SK-N-SH (cell line): ENCODE results near the gene VPS50. TPM values are rescaled to one million over a fixed set of nuclear protein-coding genes. Genes with fewer than 3 reads are reported as not detected.

Experiments
- CTCF ChIA-PET: fragments of 300-600, 350-600 bp; formaldehyde crosslinking; extraction: SDS; loops from one replicate; lab custom pipeline; 2021; lab: Yijun Ruan, JAX
- POLR2A ChIA-PET: fragments of 350-600 bp; sonication (Branson Sonifier 250); formaldehyde crosslinking; extraction: SDS; loops from one replicate; lab custom pipeline; 2020; ENCODE audit warnings: antibody characterized with exemption, inconsistent platforms; lab: Yijun Ruan, JAX
- DNase-seq: peaks from one replicate; pipeline ENCODE4 v3.0.0; 2012
- H2AFZ ChIP-seq: fragments of 200-600 bp; sonication (generic); 2 replicates; pipeline ENCODE4 v1.8.1; 2016; ENCODE audit warnings: antibody characterized with exemption, mild to moderate bottlenecking, low read depth
- H3F3A ChIP-seq: fragments of 200-600 bp; sonication (generic); replicated peaks from 2 replicates; pipeline ENCODE3; 2016; ENCODE audit warnings: antibody characterized with exemption, mild to moderate bottlenecking; ENCODE audit not compliant: insufficient read depth
- H3K27ac ChIP-seq, 2 experiments: fragments of 200-500 bp in 1 of 2; fragments of 200-600 bp in 1 of 2; sonication (Bioruptor generic) in 1 of 2; sonication (generic), shearing (Covaris generic) in 1 of 2; 2 replicates each; pipeline versions ENCODE4 v1.5.1 to v1.6.1; 2014 to 2016; ENCODE audit warnings: low read depth in 2 of 2, inconsistent platforms in 1 of 2, low read length in 1 of 2, mild to moderate bottlenecking in 1 of 2, mixed read lengths in 1 of 2
- H3K27me3 ChIP-seq: fragments of 200-600 bp; sonication (generic), shearing (Covaris generic); 2 replicates; pipeline ENCODE4 v1.6.1; 2016; ENCODE audit warnings: mixed run types; ENCODE audit not compliant: insufficient read depth
- H3K36me3 ChIP-seq, 2 experiments: fragments of 200-500 bp in 1 of 2; fragments of 200-600 bp in 1 of 2; sonication (Bioruptor generic) in 1 of 2; sonication (generic) in 1 of 2; replicated peaks in 1 of 2; 2 replicates each; pipeline versions ENCODE3 to v1.5.1; 2014 to 2016; ENCODE audit warnings: low read length in 1 of 2, mild to moderate bottlenecking in 1 of 2; ENCODE audit not compliant: insufficient read depth in 2 of 2, control insufficient read depth in 1 of 2
- H3K4me1 ChIP-seq, 2 experiments: fragments of 200-500 bp in 1 of 2; fragments of 200-600 bp in 1 of 2; sonication (Bioruptor generic) in 1 of 2; sonication (generic), shearing (Covaris generic) in 1 of 2; 2 replicates each; pipeline versions ENCODE4 v1.5.1 to v1.6.1; 2014 to 2016; ENCODE audit warnings: low read depth in 1 of 2, low read length in 1 of 2, mixed run types in 1 of 2; ENCODE audit not compliant: insufficient read depth in 2 of 2, control insufficient read depth in 1 of 2
- H3K4me2 ChIP-seq: fragments of 200-600 bp; sonication (generic), shearing (Covaris generic); 2 replicates; pipeline ENCODE4 v1.6.1; 2017; ENCODE audit warnings: mixed run types
- H3K4me3 ChIP-seq, 2 experiments: fragments of 200-500 bp in 1 of 2; fragments of 200-600 bp in 1 of 2; sonication (Bioruptor generic) in 1 of 2; sonication (generic), shearing (Covaris generic) in 1 of 2; 2 replicates each; pipeline versions ENCODE4 v1.5.1 to v1.8.1; 2014 to 2016; ENCODE audit warnings: low read depth in 2 of 2, inconsistent platforms in 1 of 2, low read length in 1 of 2, mild to moderate bottlenecking in 1 of 2, mixed read lengths in 1 of 2, moderate library complexity in 1 of 2
- H3K79me2 ChIP-seq: fragments of 200-600 bp; sonication (generic); 2 replicates; pipeline ENCODE4 v1.8.1; 2017; ENCODE audit warnings: mild to moderate bottlenecking; ENCODE audit not compliant: insufficient read depth
- H3K9ac ChIP-seq: fragments of 200-600 bp; sonication (generic); 2 replicates; pipeline ENCODE4 v1.6.1; 2017; ENCODE audit warnings: mixed run types
- H3K9me2 ChIP-seq: fragments of 200-600 bp; sonication (generic); 2 replicates; pipeline ENCODE4 v1.6.1; 2017; ENCODE audit warnings: mixed run types
- H3K9me3 ChIP-seq: fragments of 200-600 bp; sonication (generic); 2 replicates; pipeline ENCODE4 v1.6.1; 2017; ENCODE audit warnings: mixed run types, mild to moderate bottlenecking, moderate library complexity
- H4K20me1 ChIP-seq: fragments of 200-600 bp; sonication (generic); 2 replicates; pipeline ENCODE4 v1.6.1; 2017; ENCODE audit warnings: mild to moderate bottlenecking, mixed run types; ENCODE audit not compliant: insufficient read depth
- ELF1 ChIP-seq: IDR thresholded peaks from 2 replicates; pipeline ENCODE4 v1.4.0; 2012
- FOSL2 ChIP-seq: IDR thresholded peaks from 2 replicates; pipeline ENCODE4 v1.4.0; 2012; ENCODE audit warnings: low read depth, mild to moderate bottlenecking, moderate library complexity, borderline replicate concordance
- FOXJ3 ChIP-seq: sonication (generic); formaldehyde crosslinking; IDR thresholded peaks from 2 replicates; pipeline ENCODE4 v1.5.1; 2020; ENCODE audit warnings: mild to moderate bottlenecking, missing genetic modification reagents
- GATA2 ChIP-seq: sonication (generic); formaldehyde crosslinking; IDR thresholded peaks from 2 replicates; pipeline ENCODE4 v1.5.0; 2020; ENCODE audit warnings: mild to moderate bottlenecking, missing genetic modification reagents
- JUND ChIP-seq: IDR thresholded peaks from 2 replicates; pipeline ENCODE4 v1.4.0; 2012
- MXI1 ChIP-seq: IDR thresholded peaks from 2 replicates; pipeline ENCODE4 v1.6.1; 2012; ENCODE audit warnings: mild to moderate bottlenecking, low read depth, low read length, improper control_type of control experiment
- NRF1 ChIP-seq: IDR thresholded peaks from 2 replicates; pipeline ENCODE4 v1.6.1; 2012; ENCODE audit warnings: low read depth, mild to moderate bottlenecking, low read length
- RAD21 ChIP-seq: IDR thresholded peaks from 2 replicates; pipeline ENCODE4 v1.6.1; 2012; ENCODE audit warnings: mild to moderate bottlenecking, low read length
- RCOR1 ChIP-seq: fragments of 150-350 bp; IDR thresholded peaks from 2 replicates; pipeline ENCODE4 v1.6.1; 2017; ENCODE audit warnings: antibody characterized with exemption, low read length
- TEAD4 ChIP-seq: IDR thresholded peaks from 2 replicates; pipeline ENCODE4 v1.4.0; 2012; ENCODE audit warnings: mild to moderate bottlenecking, borderline replicate concordance; ENCODE audit not compliant: insufficient read depth
- YY1 ChIP-seq: IDR thresholded peaks from 2 replicates; pipeline ENCODE4 v1.4.0; 2012; ENCODE audit warnings: low read depth, mild to moderate bottlenecking
- WGBS: methylation state at CpG from one replicate; pipeline ENCODE4 v1.1.6; 2017; ENCODE audit warnings: low lambda C conversion rate; 5-methylcytosine and 5-hydroxymethylcytosine counted together
- polyA plus RNA-seq, 3 experiments: library from polyadenylated mRNA; depleted of rRNA; stranded (reverse); fragments of >200 nt; gene quantifications; 2 replicates each; pipeline ENCODE4 v1.2.3, GENCODE V29; 2012
- TF ChIP-seq, protein P1 (sequence below): IDR thresholded peaks from 2 replicates; pipeline ENCODE4; 2012
- TF ChIP-seq, protein P2 (sequence below): IDR thresholded peaks from 2 replicates; pipeline ENCODE4 v1.6.1; 2012; ENCODE audit warnings: mild to moderate bottlenecking, low read depth, low read length, moderate library complexity
- TF ChIP-seq, protein P3 (sequence below): fragments of 150-350 bp; IDR thresholded peaks from 2 replicates; pipeline ENCODE4 v1.6.1; 2017; ENCODE audit warnings: antibody characterized with exemption, low read length, low read depth, borderline replicate concordance

VPS50 gene
- polyA plus RNA-seq, 1 of the 3 experiments (the other 2 are of a cell fraction): 9.1 TPM

DNA sequence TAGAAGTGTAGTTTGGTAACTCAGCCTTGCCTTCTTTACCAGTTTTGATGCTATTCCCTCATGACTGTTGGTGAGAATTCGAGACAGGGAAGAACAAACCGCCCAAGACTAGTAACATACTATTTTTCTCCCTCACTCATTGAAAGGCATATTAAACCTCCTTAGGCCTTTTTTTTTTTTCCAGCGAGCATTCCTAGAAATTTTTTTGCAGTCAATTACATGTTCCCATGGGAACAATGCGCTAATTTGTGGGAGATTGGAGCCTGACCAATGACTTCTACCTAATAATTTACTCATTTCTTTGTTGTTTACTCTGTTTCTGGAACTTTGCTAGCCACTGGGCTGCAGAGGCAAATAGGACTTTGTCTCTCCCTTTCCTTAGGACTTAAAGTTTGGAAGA lies 6.0 kb downstream of the VPS50 start:
- H3F3A ChIP-seq: no peaks in the 10 kb centered on the region
- H3K79me2 ChIP-seq: peaks cover 51% of the 10 kb centered on the region
- H3K27ac ChIP-seq: no peak overlapping the region
- 94% methylated on average over 4 of the region's 4 CpGs for WGBS
- H3K36me3 ChIP-seq: peaks cover 7 to 19% of the 10 kb centered on the region in 2 experiments
- no peaks in the 10 kb centered on the region for H3K9me3 ChIP-seq
- ChIA-PET POLR2A (no interaction called here), CTCF (no interaction called here)
- H3K9ac ChIP-seq: no peak overlapping the region
- H3K4me1 ChIP-seq: peaks cover 5 to 7% of the 10 kb centered on the region in 2 experiments; a peak in 2 of 4 replicates
- no peaks in the 10 kb centered on the region for H3K9me2 ChIP-seq
- H3K4me2 ChIP-seq: no peak overlapping the region
- no peaks in the 10 kb centered on the region for H3K27me3 ChIP-seq
- no peak overlapping the region for H3K4me3 ChIP-seq
- no peak for DNase-seq
- TF ChIP-seq FOXJ3 (CRISPR knock-in tag): no peak
- TF ChIP-seq, protein P1, sequence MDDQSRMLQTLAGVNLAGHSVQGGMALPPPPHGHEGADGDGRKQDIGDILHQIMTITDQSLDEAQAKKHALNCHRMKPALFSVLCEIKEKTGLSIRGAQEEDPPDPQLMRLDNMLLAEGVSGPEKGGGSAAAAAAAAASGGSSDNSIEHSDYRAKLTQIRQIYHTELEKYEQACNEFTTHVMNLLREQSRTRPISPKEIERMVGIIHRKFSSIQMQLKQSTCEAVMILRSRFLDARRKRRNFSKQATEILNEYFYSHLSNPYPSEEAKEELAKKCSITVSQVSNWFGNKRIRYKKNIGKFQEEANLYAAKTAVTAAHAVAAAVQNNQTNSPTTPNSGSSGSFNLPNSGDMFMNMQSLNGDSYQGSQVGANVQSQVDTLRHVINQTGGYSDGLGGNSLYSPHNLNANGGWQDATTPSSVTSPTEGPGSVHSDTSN: no peak
- H2AFZ ChIP-seq: no peak overlapping the region
- H4K20me1 ChIP-seq: 0 out of 2 replicates have a peak, but pooled peaks cover 7% of the 10 kb centered on the region

DNA sequence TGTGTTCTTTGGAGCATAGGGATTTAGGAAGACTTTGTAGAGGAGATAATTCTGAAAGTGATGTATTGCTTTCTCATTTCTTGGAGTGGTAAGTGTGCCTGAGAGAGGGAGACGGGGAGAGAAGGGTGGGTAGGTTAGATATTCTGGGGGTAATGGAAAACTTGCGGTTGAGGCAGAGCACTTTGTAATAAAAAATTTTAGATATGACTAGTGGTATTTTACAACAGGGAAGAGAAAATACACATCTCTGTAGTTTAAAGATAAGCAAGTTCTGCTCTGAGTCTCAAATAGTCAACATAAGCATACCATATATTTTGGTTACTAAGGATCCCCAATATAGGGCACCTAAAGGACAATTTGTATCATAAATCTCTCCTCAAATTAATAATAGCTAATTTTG lies 6.6 kb downstream of the VPS50 start:
- WGBS: 99% methylated on average over 2 of the region's 2 CpGs
- no peak overlapping the region for H2AFZ ChIP-seq
- TF ChIP-seq JUND (no peak), FOXJ3 (CRISPR knock-in tag) (no peak), GATA2 (CRISPR knock-in tag) (no peak), MXI1 (no peak), RAD21 (no peak), FOSL2 (no peak), YY1 (no peak), ELF1 (no peak), TEAD4 (no peak), NRF1 (no peak), RCOR1 (no peak)
- TF ChIP-seq, protein P2, sequence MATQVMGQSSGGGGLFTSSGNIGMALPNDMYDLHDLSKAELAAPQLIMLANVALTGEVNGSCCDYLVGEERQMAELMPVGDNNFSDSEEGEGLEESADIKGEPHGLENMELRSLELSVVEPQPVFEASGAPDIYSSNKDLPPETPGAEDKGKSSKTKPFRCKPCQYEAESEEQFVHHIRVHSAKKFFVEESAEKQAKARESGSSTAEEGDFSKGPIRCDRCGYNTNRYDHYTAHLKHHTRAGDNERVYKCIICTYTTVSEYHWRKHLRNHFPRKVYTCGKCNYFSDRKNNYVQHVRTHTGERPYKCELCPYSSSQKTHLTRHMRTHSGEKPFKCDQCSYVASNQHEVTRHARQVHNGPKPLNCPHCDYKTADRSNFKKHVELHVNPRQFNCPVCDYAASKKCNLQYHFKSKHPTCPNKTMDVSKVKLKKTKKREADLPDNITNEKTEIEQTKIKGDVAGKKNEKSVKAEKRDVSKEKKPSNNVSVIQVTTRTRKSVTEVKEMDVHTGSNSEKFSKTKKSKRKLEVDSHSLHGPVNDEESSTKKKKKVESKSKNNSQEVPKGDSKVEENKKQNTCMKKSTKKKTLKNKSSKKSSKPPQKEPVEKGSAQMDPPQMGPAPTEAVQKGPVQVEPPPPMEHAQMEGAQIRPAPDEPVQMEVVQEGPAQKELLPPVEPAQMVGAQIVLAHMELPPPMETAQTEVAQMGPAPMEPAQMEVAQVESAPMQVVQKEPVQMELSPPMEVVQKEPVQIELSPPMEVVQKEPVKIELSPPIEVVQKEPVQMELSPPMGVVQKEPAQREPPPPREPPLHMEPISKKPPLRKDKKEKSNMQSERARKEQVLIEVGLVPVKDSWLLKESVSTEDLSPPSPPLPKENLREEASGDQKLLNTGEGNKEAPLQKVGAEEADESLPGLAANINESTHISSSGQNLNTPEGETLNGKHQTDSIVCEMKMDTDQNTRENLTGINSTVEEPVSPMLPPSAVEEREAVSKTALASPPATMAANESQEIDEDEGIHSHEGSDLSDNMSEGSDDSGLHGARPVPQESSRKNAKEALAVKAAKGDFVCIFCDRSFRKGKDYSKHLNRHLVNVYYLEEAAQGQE: no peak
- TF ChIP-seq, protein P3, sequence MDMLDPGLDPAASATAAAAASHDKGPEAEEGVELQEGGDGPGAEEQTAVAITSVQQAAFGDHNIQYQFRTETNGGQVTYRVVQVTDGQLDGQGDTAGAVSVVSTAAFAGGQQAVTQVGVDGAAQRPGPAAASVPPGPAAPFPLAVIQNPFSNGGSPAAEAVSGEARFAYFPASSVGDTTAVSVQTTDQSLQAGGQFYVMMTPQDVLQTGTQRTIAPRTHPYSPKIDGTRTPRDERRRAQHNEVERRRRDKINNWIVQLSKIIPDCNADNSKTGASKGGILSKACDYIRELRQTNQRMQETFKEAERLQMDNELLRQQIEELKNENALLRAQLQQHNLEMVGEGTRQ: no peak
- TF ChIP-seq, all 33 proteins: peak for 0
- Histone ChIP-seq H3K4me2 (no peak overlapping the region), H3K79me2 (peaks cover 45% of the 10 kb centered on the region), H3K4me1 (peaks cover 0 to under 1% of the 10 kb centered on the region in 2 experiments; a peak in 2 of 4 replicates), H3F3A (peaks cover 1% of the 10 kb centered on the region), H3K4me3 (no peak overlapping the region), H4K20me1 (0 out of 2 replicates have a peak, but pooled peaks cover 7% of the 10 kb centered on the region), H3K36me3 (peaks cover 7 to 19% of the 10 kb centered on the region in 2 experiments), H3K27me3 (no peaks in the 10 kb centered on the region), H3K27ac (no peak overlapping the region), H3K9me2 (no peaks in the 10 kb centered on the region), H3K9ac (no peak overlapping the region), H3K9me3 (no peaks in the 10 kb centered on the region)
- CTCF ChIA-PET: interaction anchor here (0.6 to 5.3 kb wide), 4 partner anchors 11 to 1077 kb away, joined by 3 to 27 read pairs (median 7); no protein-coding TSS in a partner anchor
- no peak for DNase-seq
- POLR2A ChIA-PET: no interaction called here
